GM12878 (cell line): Measurements from ENCODE around the gene PADI2. TPM values are rescaled to one million over a fixed set of nuclear protein-coding genes. Genes with fewer than 3 reads are reported as not detected.

ENCODE experiments used
- ATAC-seq: fragments of 200-7000 bp; cut with Tn5 transposase; 3 replicates; pipeline ENCODE4 v1.9.1; 2020; ENCODE audit warnings: mild to moderate bottlenecking, moderate library complexity
- BruUV-seq: library from RNA; stranded (reverse); fragments of 400-500 nt; replicated peaks from 2 replicates; lab custom pipeline; 2021; lab: Mats Ljungman, UMichigan
- CTCF ChIA-PET: fragments of 300-600 bp; sonication (Branson Sonifier 250); formaldehyde crosslinking; extraction: SDS; loops from one replicate; lab custom pipeline; 2021; ENCODE audit warnings: inconsistent platforms; lab: Yijun Ruan, JAX
- POLR2A ChIA-PET: fragments of 350-600 bp; formaldehyde crosslinking; extraction: SDS; loops from one replicate; lab custom pipeline; 2021; ENCODE audit warnings: inconsistent platforms; lab: Charles Lee
- RAD21 ChIA-PET: fragments of 300-600 bp; sonication (Branson Sonifier 250); formaldehyde crosslinking; loops from one replicate; lab custom pipeline; 2023; ENCODE audit warnings: antibody characterized with exemption; ENCODE audit not compliant: unreplicated experiment; lab: Charles Lee
- SMC1A ChIA-PET: fragments of 300-600 bp; sonication (Branson Sonifier 250); formaldehyde crosslinking; loops from one replicate; lab custom pipeline; 2023; ENCODE audit not compliant: unreplicated experiment, uncharacterized antibody; lab: Charles Lee
- DNase-seq: peaks from one replicate; pipeline ENCODE4 v3.0.0-alpha.2; 2011; ENCODE audit warnings: low read depth, low spot score
- FAIRE-seq: peaks from 3 replicates; lab custom pipeline; 2011; peaks lifted over from hg19 to GRCh38; lab: Jason Lieb, UNC
- H2AFZ ChIP-seq: 2 replicates; pipeline ENCODE4 v1.6.0; 2011; ENCODE audit warnings: low read depth, low read length, control low read depth; ENCODE audit not compliant: control insufficient read depth
- H3K27ac ChIP-seq: 2 replicates; pipeline ENCODE4 v1.5.1; 2011; ENCODE audit warnings: control low read depth; ENCODE audit not compliant: control insufficient read depth, insufficient read depth
- H3K27me3 ChIP-seq, 2 experiments: replicated peaks in 1 of 2; 2 replicates each; pipeline versions ENCODE4 v1.6.0 to v1.6.1; 2011; ENCODE audit warnings: low read length in 1 of 2; ENCODE audit not compliant: control insufficient read depth in 2 of 2, insufficient read depth in 2 of 2
- H3K36me3 ChIP-seq, 2 experiments: 2 replicates each; pipeline ENCODE4 v1.5.1; 2011; ENCODE audit warnings: low read length in 1 of 2; ENCODE audit not compliant: control insufficient read depth in 2 of 2, insufficient read depth in 2 of 2
- H3K4me1 ChIP-seq: 2 replicates; pipeline ENCODE4 v1.6.1; 2011; ENCODE audit warnings: mild to moderate bottlenecking, low read length, moderate library complexity, mixed read lengths; ENCODE audit not compliant: control insufficient read depth, insufficient read depth
- H3K4me2 ChIP-seq: 2 replicates; pipeline ENCODE4 v1.6.0; 2011; ENCODE audit warnings: control low read depth; ENCODE audit not compliant: control insufficient read depth, insufficient read depth
- H3K4me3 ChIP-seq: fragments of 200-600 bp; sonication (generic); 2 replicates; pipeline ENCODE4 v1.5.1; 2016
- H3K79me2 ChIP-seq: 2 replicates; pipeline ENCODE4 v1.6.0; 2011; ENCODE audit warnings: low read length; ENCODE audit not compliant: control insufficient read depth, insufficient read depth
- H3K9ac ChIP-seq: 2 replicates; pipeline ENCODE4 v1.8.0; 2011; ENCODE audit warnings: low read length, control low read depth, mixed read lengths; ENCODE audit not compliant: control insufficient read depth, insufficient read depth
- H3K9me3 ChIP-seq: replicated peaks from 3 replicates; pipeline ENCODE4 v1.5.1; 2011; ENCODE audit warnings: mild to moderate bottlenecking, low read length; ENCODE audit not compliant: control insufficient read depth, insufficient read depth
- H4K20me1 ChIP-seq: 2 replicates; pipeline ENCODE4 v1.6.0; 2011; ENCODE audit not compliant: control insufficient read depth, insufficient read depth
- LARP7 ChIP-seq: fragments of 450-650 bp; IDR thresholded peaks from 2 replicates; pipeline ENCODE4 v1.6.1; 2017; ENCODE audit warnings: mild to moderate bottlenecking
- NFYA ChIP-seq: IDR thresholded peaks from 2 replicates; pipeline ENCODE4 v1.6.1; 2011; ENCODE audit warnings: low read depth, mild to moderate bottlenecking, low read length, improper control_type of control experiment, borderline replicate concordance
- ZNF24 ChIP-seq: fragments of 450-650 bp; IDR thresholded peaks from 2 replicates; pipeline ENCODE4 v1.6.1; 2017; ENCODE audit warnings: antibody characterized with exemption, mild to moderate bottlenecking
- WGBS: methylation state at CpG from one replicate; pipeline ENCODE4 v1.1.6; 2016; ENCODE audit warnings: low lambda C conversion rate; ENCODE audit not compliant: insufficient replicate concordance, insufficient coverage; ENCODE audit errors: missing lambda C conversion rate; 5-methylcytosine and 5-hydroxymethylcytosine counted together
- in situ Hi-C: fragments of 300-500 bp; cut with MboI; formaldehyde crosslinking; loops from 9 replicates; pipeline ENCODE4 v1.14.3; 2018; ENCODE audit warnings: mixed read lengths
- intact Hi-C: fragments of 100-400 bp; cut with micrococcal nuclease; formaldehyde crosslinking; loops from one replicate; pipeline ENCODE4 v1.14.2; 2022; ENCODE audit not compliant: unreplicated experiment
- polyA plus RNA-seq, 11 experiments: library from polyadenylated mRNA; depleted of rRNA in 4 of 11; unstranded in 6 of 11; stranded (reverse) in 5 of 11; fragments of >200 nt; fragmentation: Nextera tagmentation in 4 of 11; fragmentation: Illumina TruSeq in 1 of 11; extraction: Ambion mirVana in 4 of 11; extraction: Trizol in 1 of 11; gene quantifications; 1 replicate in 1 of 11; 2 replicates in 10 of 11; pipeline versions ENCODE4 v1.2.1 to v1.2.3, GENCODE V29; 2011 to 2016; ENCODE audit warnings: inconsistent platforms in 2 of 11, missing spikeins in 2 of 11, low read depth in 1 of 11
- total RNA-seq, 4 experiments: library from RNA; depleted of rRNA in 3 of 4; stranded (reverse); fragments of >200 nt in 3 of 4; fragmentation: Illumina TruSeq in 1 of 4; extraction: Trizol in 1 of 4; gene quantifications; 2 replicates each; pipeline versions ENCODE4 v1.2.1 to v1.2.3, GENCODE V29; 2013 to 2021
- TF ChIP-seq, protein P1 (sequence below): IDR thresholded peaks from 2 replicates; pipeline ENCODE4 v1.6.1; 2012; ENCODE audit warnings: low read depth, low read length, improper control_type of control experiment

Gene PADI2
- total and polyA plus RNA-seq, 10 of the 15 experiments (the other 5 are each of a cell fraction or from before 2014, with no cell fraction given) = 0.05 to 3.0 (median 0.10) TPM; not detected in 1

DNA sequence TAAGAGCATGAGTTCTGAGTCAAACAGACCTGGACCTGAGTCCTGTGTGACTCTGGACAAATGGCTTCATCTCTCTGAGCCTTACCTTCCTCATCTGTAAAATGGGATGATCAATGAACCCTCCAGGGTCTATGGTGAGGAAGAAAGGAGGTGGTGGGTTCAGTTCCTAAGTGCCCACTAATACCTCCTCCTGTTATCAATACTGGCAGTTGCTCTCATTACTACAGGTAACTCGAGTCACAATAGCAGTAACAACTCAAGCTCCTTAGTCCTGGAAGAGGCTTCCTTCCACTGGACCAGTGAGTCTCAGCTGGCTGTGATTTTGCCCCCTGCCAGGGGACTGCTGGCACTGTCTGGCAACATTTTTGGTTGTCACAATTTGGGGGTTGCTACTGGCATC lies 2.6 kb downstream of the PADI2 start:
- Histone ChIP-seq H3K27ac (no peak overlapping the region), H2AFZ (no peak overlapping the region), H3K36me3 (no peaks in the 10 kb centered on the region), H3K79me2 (no peaks in the 10 kb centered on the region), H3K4me1 (peaks cover 8% of the 10 kb centered on the region; the same call in 1 of the 2 replicates), H4K20me1 (no peaks in the 10 kb centered on the region), H3K27me3 (peaks cover 9 to 11% of the 10 kb centered on the region in 2 experiments; a peak in 3 of 4 replicates), H3K4me2 (no peak overlapping the region), H3K4me3 (no peak overlapping the region), H3K9me3 (no peaks in the 10 kb centered on the region), H3K9ac (no peak overlapping the region)
- RAD21 ChIA-PET = no interaction called here
- CTCF ChIA-PET = no interaction called here
- WGBS = 0% methylated on average over 1 of the region's 1 CpG
- intact Hi-C loops = loop anchor here (5.0 kb wide), 1 partner anchor 39 kb away; no protein-coding TSS in a partner anchor
- ATAC-seq = no peak
- FAIRE-seq = no peak
- in situ Hi-C loops = loop anchor here (5.0 kb wide), 2 partner anchors 54 to 216 kb away; no protein-coding TSS in a partner anchor
- no TSS peak for BruUV-seq
- TF ChIP-seq NFYA = no peak
- SMC1A ChIA-PET = interaction anchor here (12.1 kb wide), 1 partner anchor 55 kb away, joined by 93 read pairs; no protein-coding TSS in a partner anchor
- POLR2A ChIA-PET = no interaction called here
- no peak for DNase-seq

DNA sequence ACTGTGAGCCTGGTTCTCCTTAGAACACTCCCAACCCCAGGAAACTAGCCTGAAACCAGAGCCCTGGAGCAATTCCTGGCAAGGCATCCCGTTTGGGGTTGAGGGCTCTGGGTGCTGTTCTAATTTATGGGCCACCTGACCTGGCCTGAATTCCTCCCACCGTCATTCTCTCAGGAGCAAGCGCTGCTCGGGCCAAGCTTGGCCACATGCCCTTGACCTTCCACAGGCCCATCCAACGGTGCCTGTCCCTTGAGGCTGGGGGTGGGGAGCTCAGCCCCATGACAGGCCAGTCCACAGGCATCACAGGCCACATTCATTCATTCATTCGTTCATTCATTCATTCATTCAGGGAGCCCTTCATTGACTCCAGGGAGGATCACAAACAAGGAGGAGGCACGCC lies 5.3 kb downstream of the PADI2 start:
- H3K4me3 ChIP-seq = no peak overlapping the region
- RAD21 ChIA-PET = interaction anchor here (0.9 to 1.2 kb wide), 2 partner anchors 18 to 55 kb away, joined by 3 read pairs; no protein-coding TSS in a partner anchor
- H4K20me1 ChIP-seq = no peaks in the 10 kb centered on the region
- no peak overlapping the region for H2AFZ ChIP-seq
- peaks cover 9 to 11% of the 10 kb centered on the region in 2 experiments; a peak in 3 of 4 replicates for H3K27me3 ChIP-seq
- DNase-seq (no peak), FAIRE-seq (no peak), ATAC-seq (no peak)
- no peak overlapping the region for H3K27ac ChIP-seq
- BruUV-seq = no TSS peak
- no peaks in the 10 kb centered on the region for H3K9me3 ChIP-seq
- SMC1A ChIA-PET = interaction anchor here (1.0 to 1.2 kb wide), 2 partner anchors 18 to 56 kb away, joined by 3 read pairs; no protein-coding TSS in a partner anchor
- CTCF ChIA-PET = interaction anchor here (1.0 to 2.2 kb wide), 2 partner anchors 9 to 53 kb away, joined by 3 to 9 read pairs; no protein-coding TSS in a partner anchor
- no peaks in the 10 kb centered on the region for H3K79me2 ChIP-seq
- POLR2A ChIA-PET = interaction anchor here (0.5 to 0.6 kb wide), 2 partner anchors 11 to 60 kb away, joined by 5 read pairs; partner anchors contain the start of gene SDHB
- intact Hi-C loops (no loop called here), in situ Hi-C loops (no loop called here)
- WGBS = 33% methylated on average over 7 of the region's 7 CpGs
- H3K4me1 ChIP-seq = no peaks in the 10 kb centered on the region
- H3K9ac ChIP-seq = no peak overlapping the region
- no peaks in the 10 kb centered on the region for H3K36me3 ChIP-seq
- TF ChIP-seq, protein P1, sequence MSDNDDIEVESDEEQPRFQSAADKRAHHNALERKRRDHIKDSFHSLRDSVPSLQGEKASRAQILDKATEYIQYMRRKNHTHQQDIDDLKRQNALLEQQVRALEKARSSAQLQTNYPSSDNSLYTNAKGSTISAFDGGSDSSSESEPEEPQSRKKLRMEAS = no peak
- TF ChIP-seq ZNF24 = peak; percentile 92
- TF ChIP-seq LARP7 = no peak
- H3K4me2 ChIP-seq = no peak overlapping the region
